BE2C (cell line): Measurements from ENCODE around the gene CCDC33.
A peak's percentile ranks its signal among the peaks of the same experiment; 100 is the strongest.

Experiments used
- DNase-seq: peaks from one replicate; pipeline ENCODE4 v3.0.0-alpha.2; 2020
- H3K27me3 ChIP-seq: fragments of 250-450 bp; sonication (Bioruptor Pico); 2 replicates; pipeline ENCODE4 v1.5.1; 2020; ENCODE audit warnings: mild to moderate bottlenecking
- H3K36me3 ChIP-seq: fragments of 250-450 bp; sonication (Bioruptor Pico); 2 replicates; pipeline ENCODE4 v1.5.1; 2020; ENCODE audit warnings: mild to moderate bottlenecking
- H3K4me1 ChIP-seq: fragments of 250-450 bp; sonication (Bioruptor Pico); 2 replicates; pipeline ENCODE4 v1.5.1; 2020
- H3K4me3 ChIP-seq: 2 replicates; pipeline ENCODE4 v1.5.1; 2011; ENCODE audit warnings: low read depth, low read length
- H3K9me3 ChIP-seq: fragments of 250-450 bp; sonication (Bioruptor Pico); 2 replicates; pipeline ENCODE4 v1.5.1; 2020
- TF ChIP-seq, protein P1 (sequence below): IDR thresholded peaks from 2 replicates; pipeline ENCODE4 v1.5.1; 2012; ENCODE audit warnings: mild to moderate bottlenecking, low read depth, low read length

CCDC33 gene

DNA sequence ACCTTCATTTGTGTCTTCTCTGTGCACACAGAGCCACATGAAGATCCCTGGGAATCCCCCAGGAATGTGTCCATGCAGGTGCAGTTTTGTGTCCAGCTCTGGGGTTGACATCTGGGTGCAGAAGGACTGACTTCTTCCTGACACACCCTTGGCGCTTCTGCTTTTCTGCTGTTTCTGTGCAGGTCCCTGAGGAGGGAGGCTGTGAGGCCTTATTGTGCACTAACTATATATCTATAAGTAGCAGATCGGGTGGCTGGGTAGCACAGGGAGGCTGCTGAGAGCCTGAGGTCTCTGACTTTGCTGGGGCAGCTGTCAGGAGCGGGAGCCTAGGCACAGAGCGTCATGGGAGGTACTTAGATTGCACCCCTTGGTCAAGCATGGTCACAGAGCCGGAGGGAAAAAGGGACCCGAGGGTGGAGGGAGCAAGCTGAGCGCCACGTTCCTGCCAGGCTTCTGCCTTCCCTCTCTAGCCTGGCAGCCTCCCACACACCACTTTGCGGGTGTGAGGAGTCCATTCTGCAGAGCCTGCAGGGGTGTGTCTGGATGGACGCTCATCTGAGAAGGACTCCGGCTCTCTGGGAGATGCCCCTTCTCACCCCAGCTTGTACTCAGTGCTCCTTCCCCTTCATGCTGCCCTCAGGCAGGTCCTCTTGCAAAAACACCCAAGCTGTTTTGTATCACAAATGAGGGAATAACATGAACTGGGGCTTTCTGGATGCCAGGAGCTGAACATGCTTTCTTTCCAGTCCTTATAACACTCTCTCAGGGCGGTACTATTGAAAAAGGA, 23.9 kb downstream of the CCDC33 start:
- no peaks in the 10 kb centered on the region for H3K27me3 ChIP-seq
- TF ChIP-seq, protein P1, sequence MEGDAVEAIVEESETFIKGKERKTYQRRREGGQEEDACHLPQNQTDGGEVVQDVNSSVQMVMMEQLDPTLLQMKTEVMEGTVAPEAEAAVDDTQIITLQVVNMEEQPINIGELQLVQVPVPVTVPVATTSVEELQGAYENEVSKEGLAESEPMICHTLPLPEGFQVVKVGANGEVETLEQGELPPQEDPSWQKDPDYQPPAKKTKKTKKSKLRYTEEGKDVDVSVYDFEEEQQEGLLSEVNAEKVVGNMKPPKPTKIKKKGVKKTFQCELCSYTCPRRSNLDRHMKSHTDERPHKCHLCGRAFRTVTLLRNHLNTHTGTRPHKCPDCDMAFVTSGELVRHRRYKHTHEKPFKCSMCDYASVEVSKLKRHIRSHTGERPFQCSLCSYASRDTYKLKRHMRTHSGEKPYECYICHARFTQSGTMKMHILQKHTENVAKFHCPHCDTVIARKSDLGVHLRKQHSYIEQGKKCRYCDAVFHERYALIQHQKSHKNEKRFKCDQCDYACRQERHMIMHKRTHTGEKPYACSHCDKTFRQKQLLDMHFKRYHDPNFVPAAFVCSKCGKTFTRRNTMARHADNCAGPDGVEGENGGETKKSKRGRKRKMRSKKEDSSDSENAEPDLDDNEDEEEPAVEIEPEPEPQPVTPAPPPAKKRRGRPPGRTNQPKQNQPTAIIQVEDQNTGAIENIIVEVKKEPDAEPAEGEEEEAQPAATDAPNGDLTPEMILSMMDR = no peak
- no peak overlapping the region for H3K4me3 ChIP-seq
- DNase-seq = no peak
- H3K9me3 ChIP-seq = no peaks in the 10 kb centered on the region
- peaks cover 77% of the 10 kb centered on the region for H3K4me1 ChIP-seq
- no peaks in the 10 kb centered on the region; the same call in 1 of the 2 replicates for H3K36me3 ChIP-seq

GRCh38 chr15:74261041-74261440, 24.9 kb downstream of the CCDC33 start:
- Histone ChIP-seq H3K9me3 (no peaks in the 10 kb centered on the region), H3K36me3 (no peaks in the 10 kb centered on the region; the same call in 1 of the 2 replicates), H3K27me3 (no peaks in the 10 kb centered on the region), H3K4me1 (peaks cover 74% of the 10 kb centered on the region), H3K4me3 (no peak overlapping the region)
- TF ChIP-seq, protein P1 = no peak
- no peak for DNase-seq

DNA sequence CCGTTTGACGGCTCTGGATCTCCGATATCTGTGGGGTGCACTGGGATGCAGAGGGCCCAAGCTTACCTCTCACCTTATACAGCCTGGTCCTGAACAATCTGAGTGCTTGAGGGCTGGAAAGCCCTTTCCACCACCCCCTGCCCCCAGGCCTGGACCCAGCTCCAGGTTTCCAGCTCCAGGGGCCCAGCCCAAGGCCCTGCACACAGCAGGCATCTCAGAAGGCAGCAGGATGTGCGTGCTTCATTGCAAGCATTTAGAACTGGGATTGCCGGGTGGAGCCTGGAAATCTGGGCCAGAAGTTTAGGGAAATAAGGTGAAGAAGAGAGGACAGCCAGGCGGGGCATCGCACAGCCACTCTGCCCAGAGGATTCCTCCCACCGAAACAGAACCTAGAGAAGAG, 25.6 kb downstream of the CCDC33 start:
- TF ChIP-seq, protein P1 = no peak
- no peak for DNase-seq
- Histone ChIP-seq H3K27me3 (no peaks in the 10 kb centered on the region), H3K4me1 (peaks cover 73% of the 10 kb centered on the region), H3K4me3 (no peak overlapping the region), H3K36me3 (no peaks in the 10 kb centered on the region; the same call in none of the 2 replicates), H3K9me3 (no peaks in the 10 kb centered on the region)

DNA sequence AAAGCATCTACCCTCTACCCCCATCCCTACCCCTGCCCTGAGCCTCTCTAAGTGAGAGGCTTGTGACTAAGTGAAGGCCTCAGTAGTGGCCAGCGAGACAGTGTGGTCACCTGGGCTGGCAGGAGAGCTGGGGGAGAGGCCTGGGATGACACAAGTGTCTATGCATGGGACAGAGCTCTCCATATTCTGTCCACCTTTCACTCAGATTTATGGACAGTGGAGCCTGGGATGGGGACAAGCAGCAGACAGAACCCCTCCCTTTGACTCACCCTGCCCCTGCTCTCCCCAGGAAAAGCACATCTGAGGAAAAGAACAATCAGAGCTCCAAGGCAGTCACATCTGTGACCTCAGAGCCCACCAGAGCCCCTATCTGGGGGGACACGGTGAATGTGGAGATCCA, 26.0 kb downstream of the CCDC33 start:
- Histone ChIP-seq H3K36me3 (peaks cover 4% of the 10 kb centered on the region), H3K9me3 (no peaks in the 10 kb centered on the region), H3K4me3 (no peak overlapping the region), H3K27me3 (no peaks in the 10 kb centered on the region), H3K4me1 (peaks cover 69% of the 10 kb centered on the region)
- TF ChIP-seq, protein P1 = no peak
- DNase-seq = no peak

DNA sequence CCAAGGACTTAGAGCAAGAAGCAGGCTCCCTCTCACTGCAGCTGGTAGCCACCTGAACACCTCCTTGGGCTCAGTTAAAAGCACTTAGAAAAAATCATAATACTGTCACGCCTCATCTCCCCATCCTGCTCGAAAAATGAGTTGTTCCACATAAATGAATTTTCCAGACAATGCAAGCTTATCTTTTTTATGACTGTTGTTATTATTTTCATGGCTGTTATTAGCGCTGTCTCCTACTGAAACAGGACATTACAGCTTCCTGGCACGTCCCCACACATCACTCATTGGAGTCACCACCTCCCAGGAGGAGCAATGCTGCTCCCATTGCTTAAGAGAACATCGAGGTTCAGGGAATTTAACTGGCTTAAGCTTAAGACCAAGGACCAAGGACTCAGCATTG, 26.5 kb downstream of the CCDC33 start:
- no peaks in the 10 kb centered on the region for H3K27me3 ChIP-seq
- peaks cover 64% of the 10 kb centered on the region for H3K4me1 ChIP-seq
- no peak for DNase-seq
- peaks cover 6% of the 10 kb centered on the region for H3K36me3 ChIP-seq
- TF ChIP-seq, protein P1 = no peak
- H3K9me3 ChIP-seq = no peaks in the 10 kb centered on the region
- no peak overlapping the region for H3K4me3 ChIP-seq

DNA sequence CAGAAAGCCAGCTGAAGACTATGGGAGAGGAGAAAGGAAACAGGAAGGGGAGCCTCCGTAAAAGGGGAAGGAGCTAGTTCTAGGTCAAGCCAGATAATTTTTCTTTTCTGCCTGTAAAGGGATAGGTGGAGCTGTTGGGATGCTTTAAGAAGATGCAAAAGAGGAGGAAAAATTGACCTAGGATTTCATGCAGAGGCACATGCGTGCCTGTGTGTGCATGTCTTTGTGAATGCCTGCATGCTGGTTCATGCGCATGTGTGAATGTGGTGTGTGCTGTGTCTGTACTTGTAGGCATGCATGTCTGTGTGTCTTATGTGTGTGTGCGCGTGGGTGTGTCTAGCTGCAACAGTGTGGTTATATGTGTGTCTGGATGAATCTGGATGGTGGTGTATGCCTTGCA, 27.3 kb downstream of the CCDC33 start:
- Histone ChIP-seq H3K36me3 (peaks cover 7% of the 10 kb centered on the region), H3K4me3 (no peak overlapping the region), H3K27me3 (no peaks in the 10 kb centered on the region), H3K4me1 (peaks cover 62% of the 10 kb centered on the region), H3K9me3 (no peaks in the 10 kb centered on the region)
- TF ChIP-seq, protein P1 = peak; percentile 25; the same call in 1 of the 2 replicates
- DNase-seq = no peak
